ENCODE measurements around the gene GXYLT1. TPM values are rescaled to one million over a fixed set of nuclear protein-coding genes. Genes with fewer than 3 reads are reported as not detected.
"Not testable (repeated sequence)": the region's sequence is repeated elsewhere in the genome, so short reads cannot be mapped to it uniquely, and the experiment has no call there.

Gene GXYLT1
- total RNA-seq, 3 donors from 2014 or later, result 7.4 to 8.8 (median 8.5) TPM

DNA sequence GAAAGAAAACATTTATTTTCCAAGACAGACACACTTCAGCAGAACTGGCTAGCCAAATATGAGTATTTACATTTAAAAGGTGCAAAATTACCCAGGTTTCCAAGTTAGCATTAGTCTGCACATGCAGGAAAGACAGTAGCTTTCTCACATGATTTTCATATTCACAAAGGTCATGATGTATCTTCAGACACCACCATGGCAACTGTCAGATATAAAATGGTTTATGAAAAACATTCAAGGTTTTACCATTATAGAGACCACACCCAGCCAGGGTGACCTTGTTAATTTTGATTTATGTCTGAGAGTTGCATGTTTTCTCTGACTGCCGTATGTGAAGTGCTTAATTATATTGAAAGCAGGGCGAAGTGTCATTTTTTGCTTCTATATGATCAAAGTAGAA lies 91.2 kb downstream of the GXYLT1 start:
- intact Hi-C loops (cut with DNase I, micrococcal nuclease), result no loop called here
- no peak for ATAC-seq
- H3K4me1 ChIP-seq (ENCODE audit: low read depth), result no peaks in the 10 kb centered on the region

DNA sequence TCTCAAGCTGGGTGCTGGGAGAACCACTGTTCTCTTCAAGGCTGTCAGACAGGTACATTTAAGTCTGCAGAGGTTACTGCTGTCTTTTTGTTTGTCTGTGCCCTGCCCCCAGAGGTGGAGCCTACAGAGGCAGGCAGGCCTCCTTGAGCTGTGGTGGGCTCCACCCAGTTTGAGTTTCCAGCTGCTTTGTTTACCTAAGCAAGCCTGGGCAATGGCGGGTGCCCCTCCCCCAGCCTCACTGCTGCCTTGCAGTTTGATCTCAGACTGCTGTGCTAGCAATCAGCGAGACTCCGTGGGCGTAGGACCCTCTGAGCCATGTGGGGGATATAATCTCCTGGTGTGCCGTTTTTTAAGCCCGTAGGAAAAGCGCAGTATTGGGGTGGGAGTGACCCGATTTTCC lies 95.7 kb downstream of the GXYLT1 start:
- H3K9me3 ChIP-seq; H3K4me3 ChIP-seq; intact Hi-C loops (cut with DNase I, micrococcal nuclease): not testable (repeated sequence)

More for the DNA sequence above, 91.2 kb downstream of the GXYLT1 start:
- no peak for TF ChIP-seq CTCF (IDR thresholded peaks at IDR 0.05)
- no peak for DNase-seq
- H3K4me3 ChIP-seq, result no peak overlapping the region
- H3K36me3 ChIP-seq (ENCODE audit: low read depth), result no peaks in the 10 kb centered on the region
- no peaks in the 10 kb centered on the region for H3K9me3 ChIP-seq

DNA sequence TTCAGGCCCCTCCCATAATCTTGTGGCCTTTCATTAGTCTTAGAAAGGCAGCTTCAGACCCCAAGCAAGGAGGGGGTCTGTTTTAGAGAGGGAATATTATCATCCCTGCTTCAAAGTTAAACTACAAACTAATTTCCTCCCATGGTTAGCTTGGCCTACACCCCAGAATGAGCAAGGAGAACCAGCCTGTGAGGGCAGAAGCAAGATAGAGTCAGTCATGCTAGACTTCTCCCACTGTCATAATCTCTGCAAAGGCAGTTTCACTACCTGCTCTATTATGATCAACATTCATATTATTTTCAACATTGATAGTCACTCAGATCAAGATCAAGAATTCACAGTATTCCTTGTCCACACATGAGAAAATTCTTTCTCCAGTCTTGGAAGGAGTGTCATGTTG lies 105.1 kb downstream of the GXYLT1 start:
- intact Hi-C loops (cut with DNase I, micrococcal nuclease), result no loop called here
- TF ChIP-seq CTCF (IDR thresholded peaks at IDR 0.05), result no peak
- Histone ChIP-seq H3K4me1 (ENCODE audit: low read depth) (no peaks in the 10 kb centered on the region), H3K9me3 (no peaks in the 10 kb centered on the region), H3K4me3 (no peak overlapping the region), H3K36me3 (ENCODE audit: low read depth) (no peaks in the 10 kb centered on the region)
- DNase-seq, result no peak
- no peak for ATAC-seq

More for the DNA sequence above, 95.7 kb downstream of the GXYLT1 start:
- H3K4me1 ChIP-seq (ENCODE audit: low read depth); ATAC-seq; H3K36me3 ChIP-seq (ENCODE audit: low read depth); DNase-seq: not testable (repeated sequence)

GRCh38 chr12:42039176-42039575 lies 105.5 kb downstream of the GXYLT1 start:
- ATAC-seq, result no peak
- intact Hi-C loops (cut with DNase I, micrococcal nuclease), result no loop called here
- Histone ChIP-seq H3K4me1 (ENCODE audit: low read depth) (no peaks in the 10 kb centered on the region), H3K36me3 (ENCODE audit: low read depth) (no peaks in the 10 kb centered on the region), H3K9me3 (no peaks in the 10 kb centered on the region), H3K4me3 (no peak overlapping the region)
- TF ChIP-seq CTCF (IDR thresholded peaks at IDR 0.05), result no peak
- no peak for DNase-seq

DNA sequence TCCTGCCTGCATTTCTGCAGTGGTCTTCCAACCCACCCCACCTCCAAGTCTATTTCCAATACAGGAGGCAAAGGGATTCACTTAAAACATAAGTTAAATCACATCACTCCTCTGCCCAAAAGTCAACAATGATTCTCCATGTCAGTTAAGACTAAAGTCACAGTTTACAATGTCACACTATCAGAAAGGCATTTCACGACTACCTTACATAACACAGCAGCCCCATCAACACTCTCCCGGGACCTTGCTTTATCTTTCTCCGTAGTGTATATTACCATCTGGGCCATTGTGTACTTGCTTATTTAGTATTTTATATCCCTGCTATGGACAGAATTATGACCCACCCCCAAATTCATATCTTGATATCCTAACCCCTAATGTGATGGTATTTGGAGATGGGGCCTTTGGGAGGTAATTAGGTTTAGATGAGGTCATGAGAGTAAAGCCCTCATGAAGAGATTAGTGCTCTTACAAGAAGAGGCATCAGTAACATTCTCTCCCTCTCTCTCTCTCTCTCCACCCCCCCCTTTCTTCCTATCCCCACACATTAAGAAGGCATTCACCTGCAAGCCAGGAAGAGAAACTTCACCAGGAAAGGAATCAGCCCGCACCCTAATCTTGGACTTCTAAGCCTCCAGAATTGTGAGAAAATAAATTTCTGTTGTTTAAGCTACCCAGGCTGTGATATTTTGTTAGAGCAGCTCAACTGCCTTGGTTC lies 112.7 kb downstream of the GXYLT1 start:
- no peaks in the 10 kb centered on the region for H3K36me3 ChIP-seq (ENCODE audit: low read depth)
- H3K9me3 ChIP-seq, result no peaks in the 10 kb centered on the region
- intact Hi-C loops (cut with DNase I, micrococcal nuclease), result no loop called here
- DNase-seq (no peak), ATAC-seq (no peak)
- TF ChIP-seq CTCF (IDR thresholded peaks at IDR 0.05), result no peak
- no peaks in the 10 kb centered on the region for H3K4me1 ChIP-seq (ENCODE audit: low read depth)
- H3K4me3 ChIP-seq, result no peak overlapping the region

Other genes starting within 250 kb of the GXYLT1 start
- gene YAF2, start 93.4 kb upstream of the GXYLT1 start, total RNA-seq, result 10 to 100 TPM; 19.0 to 37.8 (median 22.2) TPM
- gene ZCRB1, start 181.2 kb upstream of the GXYLT1 start, total RNA-seq, result 10 to 100 TPM; 31.4 to 43.3 (median 40.3) TPM
- gene PPHLN1, start 181.3 kb upstream of the GXYLT1 start, total RNA-seq, result 10 to 100 TPM; 43.7 to 50.6 (median 44.9) TPM

Data from mucosa of descending colon (tissue), 3 donors.